Epithelial cell of proximal tubule (primary cell): ENCODE results near the gene IL3RA. TPM values are rescaled to one million over a fixed set of nuclear protein-coding genes. Genes with fewer than 3 reads are reported as not detected.

Experiments used
- DNase-seq: peaks from one replicate; pipeline ENCODE4 v3.0.0-alpha.2; 2011; ENCODE audit warnings: low read depth
- H3K4me3 ChIP-seq: 2 replicates; pipeline ENCODE4 v1.5.1; 2011; ENCODE audit warnings: low read depth, mild to moderate bottlenecking, low read length
- CTCF ChIP-seq: conservative IDR thresholded peaks from 2 replicates; pipeline ENCODE4 v1.5.1; 2012; ENCODE audit warnings: low read depth, mild to moderate bottlenecking, low read length
- total RNA-seq: library from RNA; depleted of rRNA; stranded (reverse); fragments of >200 nt; gene quantifications from 2 replicates; pipeline ENCODE4 v1.2.3, GENCODE V29; 2015

IL3RA gene
- total RNA-seq, 1 donor from 2014 or later, result not detected

- no peak for DNase-seq
- no peak for TF ChIP-seq CTCF
- H3K4me3 ChIP-seq, result no peak overlapping the region
Observed at GRCh38 chrX:1368385-1368698, 31.8 kb downstream of the IL3RA start.

GRCh38 chrX:1378306-1378759 is 41.7 kb downstream of the IL3RA start:
- TF ChIP-seq CTCF, result no peak
- DNase-seq, result no peak
- H3K4me3 ChIP-seq, result no peak overlapping the region

- no peak for DNase-seq
- TF ChIP-seq CTCF, result no peak
- H3K4me3 ChIP-seq, result no peak overlapping the region
Observed at GRCh38 chrX:1380672-1381233, 44.2 kb downstream of the IL3RA start.

GRCh38 chrX:1384658-1385252 is 48.2 kb downstream of the IL3RA start:
- no peak overlapping the region for H3K4me3 ChIP-seq
- no peak for TF ChIP-seq CTCF
- DNase-seq, result no peak

- no peak for TF ChIP-seq CTCF
- DNase-seq, result no peak
- no peak overlapping the region for H3K4me3 ChIP-seq
Observed at GRCh38 chrX:1385253-1386223, 49.0 kb downstream of the IL3RA start.

- TF ChIP-seq CTCF, result no peak
- no peak overlapping the region for H3K4me3 ChIP-seq
- no peak for DNase-seq
Observed at GRCh38 chrX:1386338-1387127, 49.9 kb downstream of the IL3RA start.
